ENCODE measurements around the gene DARS1. TPM values are rescaled to one million over a fixed set of nuclear protein-coding genes. Genes with fewer than 3 reads are reported as not detected.

Gene DARS1
- total RNA-seq, 1 donor from 2014 or later, result 63.1 TPM

DNA sequence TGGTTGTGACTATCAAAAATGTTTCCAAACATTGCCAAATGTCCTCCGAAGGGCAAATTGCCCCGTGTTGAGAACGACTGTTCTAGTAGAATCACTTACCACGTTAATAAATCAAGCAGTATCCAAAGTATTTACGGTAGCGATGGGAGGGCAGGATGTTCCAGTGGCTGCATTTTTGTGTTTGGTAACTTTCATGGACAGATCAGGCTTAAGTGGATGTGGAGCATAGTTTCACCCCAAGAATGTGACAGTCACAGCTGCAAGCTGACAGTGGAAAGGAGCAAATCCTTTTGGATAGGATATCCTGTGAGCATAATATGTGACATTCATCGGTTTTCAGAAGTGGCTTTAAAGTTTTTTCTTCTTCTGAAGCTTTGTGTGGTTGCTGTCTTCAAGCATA lies 46.3 kb upstream of the DARS1 start:
- no peak overlapping the region for H3K4me3 ChIP-seq
- TF ChIP-seq CTCF (IDR thresholded peaks at IDR 0.05) (no peak), POLR2AphosphoS5 (IDR thresholded peaks at IDR 0.05; ENCODE audit: insufficient read depth in 1 of 2, low read depth in 1 of 2) (no peak), POLR2A (IDR thresholded peaks at IDR 0.05) (no peak)
- no peak for DNase-seq (ENCODE audit: extremely low spot score in 2 of 2)
- H3K9me3 ChIP-seq, result no peaks in the 10 kb centered on the region
- no peaks in the 10 kb centered on the region for H3K36me3 ChIP-seq
- H3K4me1 ChIP-seq, result no peaks in the 10 kb centered on the region
- no peaks in the 10 kb centered on the region for H3K27me3 ChIP-seq
- intact Hi-C loops (cut with DNase I), result no loop called here
- H3K27ac ChIP-seq, result no peak overlapping the region

- peaks cover 9% of the 10 kb centered on the region for H3K4me1 ChIP-seq
- no peaks in the 10 kb centered on the region for H3K9me3 ChIP-seq
- no peak overlapping the region for H3K4me3 ChIP-seq
- no peak overlapping the region for H3K27ac ChIP-seq
- TF ChIP-seq POLR2AphosphoS5 (IDR thresholded peaks at IDR 0.05; ENCODE audit: insufficient read depth in 1 of 2, low read depth in 1 of 2) (no peak), POLR2A (IDR thresholded peaks at IDR 0.05) (no peak), CTCF (IDR thresholded peaks at IDR 0.05) (no peak)
- H3K36me3 ChIP-seq, result no peaks in the 10 kb centered on the region
- DNase-seq (ENCODE audit: extremely low spot score in 2 of 2), result no peak
- intact Hi-C loops (cut with DNase I), result no loop called here
- no peaks in the 10 kb centered on the region for H3K27me3 ChIP-seq
Measured at GRCh38 chr2:136030406-136030805, 45.0 kb upstream of the DARS1 start.

- H3K9me3 ChIP-seq, result no peaks in the 10 kb centered on the region
- no peaks in the 10 kb centered on the region for H3K36me3 ChIP-seq
- intact Hi-C loops (cut with DNase I), result no loop called here
- TF ChIP-seq POLR2AphosphoS5 (IDR thresholded peaks at IDR 0.05; ENCODE audit: insufficient read depth in 1 of 2, low read depth in 1 of 2) (no peak), CTCF (IDR thresholded peaks at IDR 0.05) (no peak), POLR2A (IDR thresholded peaks at IDR 0.05) (no peak)
- no peak overlapping the region for H3K27ac ChIP-seq
- peaks cover 12% of the 10 kb centered on the region for H3K4me1 ChIP-seq
- no peaks in the 10 kb centered on the region for H3K27me3 ChIP-seq
- no peak for DNase-seq (ENCODE audit: extremely low spot score in 2 of 2)
- no peak overlapping the region for H3K4me3 ChIP-seq
Measured at GRCh38 chr2:136029149-136029548, 43.7 kb upstream of the DARS1 start.

DNA sequence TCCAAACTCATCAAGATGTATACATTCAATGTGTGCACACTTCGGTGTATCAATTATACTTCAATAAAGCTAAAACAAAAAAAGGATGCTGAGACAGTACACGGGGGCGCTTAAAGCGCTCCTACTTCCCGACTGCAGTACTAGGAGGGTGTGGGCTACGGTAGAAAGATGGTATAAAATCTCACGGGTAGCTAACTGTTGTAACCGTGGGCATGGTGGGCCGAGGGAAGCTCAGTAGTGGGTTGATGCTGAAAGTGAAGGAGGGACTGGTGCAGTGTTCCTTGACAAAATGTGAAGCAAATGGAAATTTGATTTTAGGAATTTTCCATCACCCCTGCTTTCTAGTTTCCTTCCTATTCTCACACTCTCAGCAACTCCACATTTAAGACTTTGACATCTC lies 42.6 kb upstream of the DARS1 start:
- TF ChIP-seq POLR2AphosphoS5 (IDR thresholded peaks at IDR 0.05; ENCODE audit: insufficient read depth in 1 of 2, low read depth in 1 of 2) (no peak), CTCF (IDR thresholded peaks at IDR 0.05) (no peak), POLR2A (IDR thresholded peaks at IDR 0.05) (no peak)
- no peak for DNase-seq (ENCODE audit: extremely low spot score in 2 of 2)
- Histone ChIP-seq H3K4me3 (no peak overlapping the region), H3K36me3 (no peaks in the 10 kb centered on the region), H3K4me1 (peaks cover 12% of the 10 kb centered on the region), H3K27ac (no peak overlapping the region), H3K27me3 (no peaks in the 10 kb centered on the region), H3K9me3 (no peaks in the 10 kb centered on the region)
- intact Hi-C loops (cut with DNase I), result no loop called here

DNA sequence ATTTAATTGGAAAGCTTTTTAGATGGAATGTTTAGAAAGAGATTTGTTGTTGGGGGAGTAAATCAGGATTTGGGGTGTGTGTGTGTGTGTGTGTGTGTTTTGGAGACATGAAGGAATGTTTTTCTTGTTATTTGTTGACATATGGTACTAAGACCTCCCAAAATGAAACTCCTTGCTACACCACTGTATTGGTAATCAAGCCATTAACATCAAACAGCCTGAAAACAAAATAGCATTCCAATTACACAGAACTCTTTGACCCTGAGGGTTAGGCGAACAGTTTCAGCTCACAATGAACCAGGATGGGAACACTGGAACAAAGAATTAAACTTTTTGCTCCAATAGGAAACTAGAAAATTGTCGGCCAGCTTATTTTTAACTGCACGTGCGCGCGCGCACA lies 41.7 kb upstream of the DARS1 start:
- H3K27me3 ChIP-seq, result no peaks in the 10 kb centered on the region
- TF ChIP-seq POLR2A (IDR thresholded peaks at IDR 0.05) (no peak), CTCF (IDR thresholded peaks at IDR 0.05) (no peak)
- intact Hi-C loops (cut with DNase I), result no loop called here
- H3K4me1 ChIP-seq, result peaks cover 12% of the 10 kb centered on the region
- no peak overlapping the region for H3K27ac ChIP-seq
- no peak overlapping the region for H3K4me3 ChIP-seq
- no peaks in the 10 kb centered on the region for H3K36me3 ChIP-seq
- DNase-seq (ENCODE audit: extremely low spot score in 2 of 2), result no peak
- no peaks in the 10 kb centered on the region for H3K9me3 ChIP-seq

All from vagina (tissue), 2 donors.